ENCODE measurements around the gene SFT2D2.

Gene SFT2D2

DNA sequence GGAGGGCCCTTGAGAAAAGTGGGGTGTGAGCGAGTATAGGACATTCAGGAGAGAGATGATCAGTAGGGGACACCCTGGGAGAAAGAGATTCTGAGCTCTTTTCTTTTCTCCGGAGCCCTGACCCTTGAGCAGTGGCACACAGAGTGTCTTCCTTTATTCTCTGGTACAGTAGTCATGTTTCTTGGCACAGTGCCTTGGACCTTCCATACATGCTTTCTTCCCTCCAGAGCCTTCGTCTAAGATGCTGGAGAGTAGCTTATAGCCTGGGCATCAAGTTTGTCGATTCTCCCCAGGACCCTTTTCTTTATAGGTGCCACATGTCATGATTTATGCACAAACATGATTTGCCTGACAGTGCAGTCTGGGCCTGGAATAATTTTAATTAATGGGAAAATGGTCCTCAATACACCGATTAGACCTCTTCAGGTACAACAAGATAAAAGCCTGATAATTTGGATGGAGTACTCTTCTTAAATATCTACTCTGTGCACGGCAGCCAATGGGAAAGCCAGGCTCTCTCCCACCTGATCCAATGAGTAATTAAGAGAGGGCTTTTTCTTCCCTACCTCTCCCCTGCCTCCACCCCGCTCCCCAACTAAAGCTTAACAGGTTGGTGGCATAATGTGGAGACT lies 54.6 kb downstream of the SFT2D2 start, which contains the start of gene TBX19:
Gene TBX19 (plus strand): TSS at position 582 of the 632 bp plus-strand sequence. CDS start 214 bp downstream, outside the sequence.
- H3K79me1 ChIP-seq (replicated peaks; ENCODE audit: low read length, poor library complexity, severe bottlenecking): peaks cover 13% of the 10 kb centered on the region
- DNase-seq: peak; percentile 22
- no peaks in the 10 kb centered on the region for H3K4me1 ChIP-seq (ENCODE audit: control insufficient read depth, insufficient read depth, low read depth, low read length)
- H3K27me3 ChIP-seq (ENCODE audit: control insufficient read depth in 1 of 2, insufficient read depth in 1 of 2, low read length in 2 of 2): no peaks in the 10 kb centered on the region
- H2AK5ac ChIP-seq (ENCODE audit: low read length, severe bottlenecking): no peak within 1 kb of the TSS
- no peak within 1 kb of the TSS for H3K18ac ChIP-seq (ENCODE audit: low read depth in 1 of 2, low read length in 2 of 2)
- no peaks in the 10 kb centered on the region for H3K36me3 ChIP-seq (ENCODE audit: control insufficient read depth in 1 of 2, insufficient read depth in 2 of 2, low read depth in 1 of 2, low read length in 2 of 2)
- no peak within 1 kb of the TSS for H3K4me3 ChIP-seq (ENCODE audit: insufficient read depth in 1 of 2, low read depth in 1 of 2, low read length in 2 of 2)
- no peak within 1 kb of the TSS for H4K8ac ChIP-seq (ENCODE audit: low read length)
- no peak within 1 kb of the TSS for H3K27ac ChIP-seq (ENCODE audit: low read length, poor library complexity, severe bottlenecking)
- H2BK120ac ChIP-seq (ENCODE audit: low read depth, low read length): no peak within 1 kb of the TSS
- no peak within 1 kb of the TSS for H3K23ac ChIP-seq (ENCODE audit: low read length in 2 of 2)
- no peak within 1 kb of the TSS for H3K4me2 ChIP-seq (ENCODE audit: low read length, poor library complexity, severe bottlenecking)
- H2AFZ ChIP-seq (ENCODE audit: low read depth, low read length): no peak within 1 kb of the TSS
- H2BK15ac ChIP-seq (ENCODE audit: low read depth, poor library complexity, severe bottlenecking): peak within 1 kb of the TSS; percentile 57
- H3K4ac ChIP-seq (ENCODE audit: low read depth in 1 of 2, low read length in 2 of 2): no peak within 1 kb of the TSS
- no peak within 1 kb of the TSS for H3K9ac ChIP-seq (ENCODE audit: low read length)
- H2BK5ac ChIP-seq (ENCODE audit: low read depth, low read length, poor library complexity, severe bottlenecking): no peak within 1 kb of the TSS
- no peak within 1 kb of the TSS for H3K14ac ChIP-seq (ENCODE audit: low read length in 2 of 2)
- H3K9me3 ChIP-seq (ENCODE audit: control insufficient read depth, low read length): peaks cover 3% of the 10 kb centered on the region
- 94% methylated on average over 5 of the region's 7 CpGs for WGBS
- no peak within 1 kb of the TSS for H4K91ac ChIP-seq (ENCODE audit: low read length)
- peak within 1 kb of the TSS in 1 of 2 experiments; percentile 18 for H2BK12ac ChIP-seq (ENCODE audit: low read length in 2 of 2)

GRCh38 chr1:168281603-168282325 lies 56.0 kb downstream of the SFT2D2 start:
- Histone ChIP-seq H2BK12ac (ENCODE audit: low read length in 2 of 2) (no peak overlapping the region), H2BK15ac (ENCODE audit: low read depth, poor library complexity, severe bottlenecking) (no peak overlapping the region), H4K91ac (ENCODE audit: low read length) (no peak overlapping the region), H2AK5ac (ENCODE audit: low read length, severe bottlenecking) (no peak overlapping the region), H3K4me1 (ENCODE audit: control insufficient read depth, insufficient read depth, low read depth, low read length) (peaks cover 2% of the 10 kb centered on the region), H3K9me3 (ENCODE audit: control insufficient read depth, low read length) (peaks cover 2% of the 10 kb centered on the region), H3K23ac (ENCODE audit: low read length in 2 of 2) (no peak overlapping the region), H2BK5ac (ENCODE audit: low read depth, low read length, poor library complexity, severe bottlenecking) (no peak overlapping the region), H2AFZ (ENCODE audit: low read depth, low read length) (no peak overlapping the region), H3K27ac (ENCODE audit: low read length, poor library complexity, severe bottlenecking) (no peak overlapping the region), H2BK120ac (ENCODE audit: low read depth, low read length) (no peak overlapping the region), H3K79me1 (replicated peaks; ENCODE audit: low read length, poor library complexity, severe bottlenecking) (peaks cover 9% of the 10 kb centered on the region), H3K9ac (ENCODE audit: low read length) (no peak overlapping the region), H3K36me3 (ENCODE audit: control insufficient read depth in 1 of 2, insufficient read depth in 2 of 2, low read depth in 1 of 2, low read length in 2 of 2) (no peaks in the 10 kb centered on the region), H3K14ac (ENCODE audit: low read length in 2 of 2) (no peak overlapping the region), H3K4ac (ENCODE audit: low read depth in 1 of 2, low read length in 2 of 2) (no peak overlapping the region), H3K4me2 (ENCODE audit: low read length, poor library complexity, severe bottlenecking) (no peak overlapping the region), H3K18ac (ENCODE audit: low read depth in 1 of 2, low read length in 2 of 2) (no peak overlapping the region), H4K8ac (ENCODE audit: low read length) (no peak overlapping the region), H3K4me3 (ENCODE audit: insufficient read depth in 1 of 2, low read depth in 1 of 2, low read length in 2 of 2) (no peak overlapping the region), H3K27me3 (ENCODE audit: control insufficient read depth in 1 of 2, insufficient read depth in 1 of 2, low read length in 2 of 2) (no peaks in the 10 kb centered on the region)
- no peak for DNase-seq
- WGBS: 92% methylated on average over 9 of the region's 11 CpGs

GRCh38 chr1:168285521-168285790 lies 59.7 kb downstream of the SFT2D2 start:
- H3K4me1 ChIP-seq (ENCODE audit: control insufficient read depth, insufficient read depth, low read depth, low read length): peaks cover 2% of the 10 kb centered on the region

DNA sequence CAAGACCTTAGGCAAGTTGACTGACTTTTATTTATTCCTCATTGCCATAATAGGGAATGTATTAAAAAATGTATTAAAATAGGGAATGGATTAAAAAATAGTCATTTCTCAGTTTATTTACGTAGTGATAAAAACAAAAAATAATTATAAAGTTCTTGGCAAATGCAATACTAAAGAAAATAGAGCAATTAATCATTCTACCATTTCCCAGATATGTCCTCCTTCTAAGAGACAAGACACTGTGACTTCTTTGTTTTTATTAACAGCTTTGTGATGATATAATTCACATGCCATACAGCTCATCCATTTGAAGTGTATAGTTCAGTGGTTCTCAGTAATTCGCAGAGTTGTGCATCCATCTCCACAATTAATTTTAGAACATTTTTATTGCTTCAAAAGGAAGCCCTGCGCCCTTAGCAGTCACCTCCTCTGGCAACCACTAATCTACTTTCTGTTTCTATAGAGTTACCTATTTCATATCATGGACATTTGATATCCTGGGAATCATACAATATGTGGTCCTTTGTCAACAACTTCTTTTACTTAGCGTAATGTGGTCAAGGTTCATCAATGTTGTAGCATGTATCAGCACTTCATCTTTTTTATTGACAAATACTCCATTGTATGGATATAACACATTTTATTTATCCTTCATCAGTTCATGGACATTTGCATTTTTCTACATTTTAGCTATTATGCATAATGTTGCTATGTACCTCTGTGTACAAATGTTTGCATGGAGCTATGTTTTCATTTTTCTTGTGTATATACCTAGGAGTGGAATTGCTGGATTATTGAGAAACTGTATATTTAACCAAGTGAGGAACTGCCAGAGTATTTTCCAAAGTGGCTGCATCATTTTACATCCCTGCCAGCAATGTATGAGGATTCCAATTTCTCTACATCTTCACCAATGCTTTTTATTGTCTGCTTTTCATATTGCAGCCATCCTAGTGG lies 60.4 kb downstream of the SFT2D2 start:
- H3K27me3 ChIP-seq (ENCODE audit: control insufficient read depth in 1 of 2, insufficient read depth in 1 of 2, low read length in 2 of 2): no peaks in the 10 kb centered on the region
- H2AFZ ChIP-seq (ENCODE audit: low read depth, low read length): no peak overlapping the region
- H2BK120ac ChIP-seq (ENCODE audit: low read depth, low read length): no peak overlapping the region
- no peaks in the 10 kb centered on the region for H3K9me3 ChIP-seq (ENCODE audit: control insufficient read depth, low read length)
- H2BK5ac ChIP-seq (ENCODE audit: low read depth, low read length, poor library complexity, severe bottlenecking): no peak overlapping the region
- no peak overlapping the region for H3K27ac ChIP-seq (ENCODE audit: low read length, poor library complexity, severe bottlenecking)
- H3K4me1 ChIP-seq (ENCODE audit: control insufficient read depth, insufficient read depth, low read depth, low read length): peaks cover 2% of the 10 kb centered on the region
- peaks cover 0 to 2% of the 10 kb centered on the region in 2 experiments for H3K36me3 ChIP-seq (ENCODE audit: control insufficient read depth in 1 of 2, insufficient read depth in 2 of 2, low read depth in 1 of 2, low read length in 2 of 2)
- no peak overlapping the region for H2AK5ac ChIP-seq (ENCODE audit: low read length, severe bottlenecking)
- no peak overlapping the region for H3K23ac ChIP-seq (ENCODE audit: low read length in 2 of 2)
- H3K4me2 ChIP-seq (ENCODE audit: low read length, poor library complexity, severe bottlenecking): no peak overlapping the region
- 96% methylated on average over 2 of the region's 4 CpGs for WGBS
- no peak overlapping the region for H3K18ac ChIP-seq (ENCODE audit: low read depth in 1 of 2, low read length in 2 of 2)
- no peak overlapping the region for H3K4ac ChIP-seq (ENCODE audit: low read depth in 1 of 2, low read length in 2 of 2)
- no peak overlapping the region for H3K4me3 ChIP-seq (ENCODE audit: insufficient read depth in 1 of 2, low read depth in 1 of 2, low read length in 2 of 2)
- H4K91ac ChIP-seq (ENCODE audit: low read length): no peak overlapping the region
- H3K9ac ChIP-seq (ENCODE audit: low read length): no peak overlapping the region
- H2BK15ac ChIP-seq (ENCODE audit: low read depth, poor library complexity, severe bottlenecking): no peak overlapping the region
- H2BK12ac ChIP-seq (ENCODE audit: low read length in 2 of 2): no peak overlapping the region
- DNase-seq: no peak
- no peak overlapping the region for H3K14ac ChIP-seq (ENCODE audit: low read length in 2 of 2)
- peaks cover 2% of the 10 kb centered on the region for H3K79me1 ChIP-seq (replicated peaks; ENCODE audit: low read length, poor library complexity, severe bottlenecking)
- H4K8ac ChIP-seq (ENCODE audit: low read length): no peak overlapping the region

More at GRCh38 chr1:168285521-168285790, 59.7 kb downstream of the SFT2D2 start:
- H3K79me1 ChIP-seq (replicated peaks; ENCODE audit: low read length, poor library complexity, severe bottlenecking): peaks cover 4% of the 10 kb centered on the region
- no peak overlapping the region for H3K4me2 ChIP-seq (ENCODE audit: low read length, poor library complexity, severe bottlenecking)
- no peak overlapping the region for H4K91ac ChIP-seq (ENCODE audit: low read length)
- H3K27ac ChIP-seq (ENCODE audit: low read length, poor library complexity, severe bottlenecking): no peak overlapping the region
- H3K14ac ChIP-seq (ENCODE audit: low read length in 2 of 2): no peak overlapping the region
- no peaks in the 10 kb centered on the region for H3K9me3 ChIP-seq (ENCODE audit: control insufficient read depth, low read length)
- H3K18ac ChIP-seq (ENCODE audit: low read depth in 1 of 2, low read length in 2 of 2): no peak overlapping the region
- H4K8ac ChIP-seq (ENCODE audit: low read length): no peak overlapping the region
- no peak for DNase-seq
- no peak overlapping the region for H3K9ac ChIP-seq (ENCODE audit: low read length)
- no peak overlapping the region for H2BK5ac ChIP-seq (ENCODE audit: low read depth, low read length, poor library complexity, severe bottlenecking)
- no peaks in the 10 kb centered on the region for H3K36me3 ChIP-seq (ENCODE audit: control insufficient read depth in 1 of 2, insufficient read depth in 2 of 2, low read depth in 1 of 2, low read length in 2 of 2)
- H2AFZ ChIP-seq (ENCODE audit: low read depth, low read length): no peak overlapping the region
- no peak overlapping the region for H2BK120ac ChIP-seq (ENCODE audit: low read depth, low read length)
- H2BK15ac ChIP-seq (ENCODE audit: low read depth, poor library complexity, severe bottlenecking): no peak overlapping the region
- H3K23ac ChIP-seq (ENCODE audit: low read length in 2 of 2): no peak overlapping the region
- H2BK12ac ChIP-seq (ENCODE audit: low read length in 2 of 2): no peak overlapping the region
- no peak overlapping the region for H3K4me3 ChIP-seq (ENCODE audit: insufficient read depth in 1 of 2, low read depth in 1 of 2, low read length in 2 of 2)
- H2AK5ac ChIP-seq (ENCODE audit: low read length, severe bottlenecking): no peak overlapping the region
- H3K4ac ChIP-seq (ENCODE audit: low read depth in 1 of 2, low read length in 2 of 2): no peak overlapping the region
- H3K27me3 ChIP-seq (ENCODE audit: control insufficient read depth in 1 of 2, insufficient read depth in 1 of 2, low read length in 2 of 2): no peaks in the 10 kb centered on the region

Data from mesenchymal stem cell (in vitro differentiated cells and primary cell).